Measurements from ENCODE around the gene C2orf69. TPM values are rescaled to one million over a fixed set of nuclear protein-coding genes. Genes with fewer than 3 reads are reported as not detected.

The C2orf69 gene
- total RNA-seq, 2 experiments from 2014 or later = 14.0 to 17.5 TPM

- peaks cover 22% of the 10 kb centered on the region; the same call in 1 of the 2 replicates for H4K20me1 ChIP-seq (ENCODE audit: insufficient read depth, low read length)
- CTCF ChIA-PET (ENCODE audit: unreplicated experiment) = no interaction called here
- peaks cover 92% of the 10 kb centered on the region for H3K79me2 ChIP-seq (ENCODE audit: insufficient read depth, low read depth, low read length)
- H3K36me3 ChIP-seq (ENCODE audit: insufficient read depth, low read length) = peaks cover 60% of the 10 kb centered on the region
- intact Hi-C loops (cut with micrococcal nuclease; ENCODE audit: unreplicated experiment) = no loop called here
- H3K4me1 ChIP-seq (ENCODE audit: insufficient read depth, low read length, poor library complexity, severe bottlenecking) = peaks cover 19% of the 10 kb centered on the region
- H3K9me2 ChIP-seq (ENCODE audit: insufficient read depth, low read length) = no peaks in the 10 kb centered on the region
- H3K4me3 ChIP-seq (ENCODE audit: low read depth, low read length, poor library complexity, severe bottlenecking) = peak overlapping the region; percentile 62
- H3K27ac ChIP-seq (ENCODE audit: low read depth, low read length, poor library complexity, severe bottlenecking) = peak overlapping the region; percentile 3
- BruUV-seq (replicated peaks) = no TSS peak
- TF ChIP-seq, protein P1, sequence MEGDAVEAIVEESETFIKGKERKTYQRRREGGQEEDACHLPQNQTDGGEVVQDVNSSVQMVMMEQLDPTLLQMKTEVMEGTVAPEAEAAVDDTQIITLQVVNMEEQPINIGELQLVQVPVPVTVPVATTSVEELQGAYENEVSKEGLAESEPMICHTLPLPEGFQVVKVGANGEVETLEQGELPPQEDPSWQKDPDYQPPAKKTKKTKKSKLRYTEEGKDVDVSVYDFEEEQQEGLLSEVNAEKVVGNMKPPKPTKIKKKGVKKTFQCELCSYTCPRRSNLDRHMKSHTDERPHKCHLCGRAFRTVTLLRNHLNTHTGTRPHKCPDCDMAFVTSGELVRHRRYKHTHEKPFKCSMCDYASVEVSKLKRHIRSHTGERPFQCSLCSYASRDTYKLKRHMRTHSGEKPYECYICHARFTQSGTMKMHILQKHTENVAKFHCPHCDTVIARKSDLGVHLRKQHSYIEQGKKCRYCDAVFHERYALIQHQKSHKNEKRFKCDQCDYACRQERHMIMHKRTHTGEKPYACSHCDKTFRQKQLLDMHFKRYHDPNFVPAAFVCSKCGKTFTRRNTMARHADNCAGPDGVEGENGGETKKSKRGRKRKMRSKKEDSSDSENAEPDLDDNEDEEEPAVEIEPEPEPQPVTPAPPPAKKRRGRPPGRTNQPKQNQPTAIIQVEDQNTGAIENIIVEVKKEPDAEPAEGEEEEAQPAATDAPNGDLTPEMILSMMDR (conservative IDR thresholded peaks at IDR 0.05; ENCODE audit: low read length) = no peak
- TF ChIP-seq EZH2phosphoT487 (IDR thresholded peaks at IDR 0.05; ENCODE audit: borderline replicate concordance, low read depth, low read length) = no peak
- DNase-seq (ENCODE audit: low spot score) = no peak
- peak overlapping the region; percentile 68 for H3K4me2 ChIP-seq (ENCODE audit: low read length)
- POLR2A ChIA-PET = interaction anchor here (0.6 kb wide), 1 partner anchor 162 kb away, joined by 3 read pairs; no protein-coding TSS in a partner anchor
- no peak overlapping the region for H2AFZ ChIP-seq (ENCODE audit: low read length)
- H3K9me3 ChIP-seq (ENCODE audit: low read length) = peaks cover 39% of the 10 kb centered on the region; the same call in 1 of the 2 replicates
Observed at GRCh38 chr2:199914372-199914958, 3.4 kb downstream of the C2orf69 start.

- peaks cover 81% of the 10 kb centered on the region for H3K36me3 ChIP-seq (ENCODE audit: insufficient read depth, low read length)
- TF ChIP-seq, protein P1 (conservative IDR thresholded peaks at IDR 0.05; ENCODE audit: low read length) = no peak
- TF ChIP-seq EZH2phosphoT487 (IDR thresholded peaks at IDR 0.05; ENCODE audit: borderline replicate concordance, low read depth, low read length) = no peak
- CTCF ChIA-PET (ENCODE audit: unreplicated experiment) = no interaction called here
- H3K4me2 ChIP-seq (ENCODE audit: low read length) = no peak overlapping the region
- BruUV-seq (replicated peaks) = no TSS peak
- no peak overlapping the region for H2AFZ ChIP-seq (ENCODE audit: low read length)
- H3K4me3 ChIP-seq (ENCODE audit: low read depth, low read length, poor library complexity, severe bottlenecking) = no peak overlapping the region
- H3K79me2 ChIP-seq (ENCODE audit: insufficient read depth, low read depth, low read length) = peaks cover 95% of the 10 kb centered on the region
- H3K4me1 ChIP-seq (ENCODE audit: insufficient read depth, low read length, poor library complexity, severe bottlenecking) = peaks cover 14% of the 10 kb centered on the region
- H3K9me2 ChIP-seq (ENCODE audit: insufficient read depth, low read length) = no peaks in the 10 kb centered on the region
- POLR2A ChIA-PET = interaction anchor here (0.6 kb wide), 2 partner anchors 1545 to 1840 kb away, joined by 3 read pairs; no protein-coding TSS in a partner anchor
- intact Hi-C loops (cut with micrococcal nuclease; ENCODE audit: unreplicated experiment) = no loop called here
- H3K27ac ChIP-seq (ENCODE audit: low read depth, low read length, poor library complexity, severe bottlenecking) = no peak overlapping the region
- H3K9me3 ChIP-seq (ENCODE audit: low read length) = peaks cover 48% of the 10 kb centered on the region; the same call in 1 of the 2 replicates
- H4K20me1 ChIP-seq (ENCODE audit: insufficient read depth, low read length) = peaks cover 19% of the 10 kb centered on the region; the same call in 1 of the 2 replicates
- DNase-seq (ENCODE audit: low spot score) = peak; percentile 8
Observed at GRCh38 chr2:199916980-199917379, 5.9 kb downstream of the C2orf69 start.

DNA sequence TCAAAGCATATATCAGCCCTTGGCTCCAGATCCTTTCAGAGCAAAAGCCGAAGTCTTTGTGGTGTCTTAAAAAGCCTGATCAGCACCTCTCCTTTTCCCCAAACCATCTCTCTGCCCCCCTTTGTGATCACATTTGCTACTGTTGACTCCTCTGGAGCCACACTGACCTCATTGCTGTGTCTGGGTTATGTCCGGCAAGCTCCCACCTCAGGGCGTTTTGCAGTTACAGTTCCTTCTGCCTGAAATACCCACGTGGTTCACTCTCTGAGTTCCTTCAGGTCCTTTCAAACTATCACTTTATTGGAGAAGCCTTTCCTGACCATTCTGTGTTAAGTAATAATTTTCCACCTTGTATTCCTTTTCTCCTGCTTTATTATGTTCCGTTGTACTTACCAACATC, 11.8 kb downstream of the C2orf69 start:
- no peak overlapping the region for H3K27ac ChIP-seq (ENCODE audit: low read depth, low read length, poor library complexity, severe bottlenecking)
- H4K20me1 ChIP-seq (ENCODE audit: insufficient read depth, low read length) = no peaks in the 10 kb centered on the region; the same call in 1 of the 2 replicates
- peak; percentile 11 for DNase-seq (ENCODE audit: low spot score)
- intact Hi-C loops (cut with micrococcal nuclease; ENCODE audit: unreplicated experiment) = no loop called here
- peaks cover 95% of the 10 kb centered on the region for H3K36me3 ChIP-seq (ENCODE audit: insufficient read depth, low read length)
- H3K4me3 ChIP-seq (ENCODE audit: low read depth, low read length, poor library complexity, severe bottlenecking) = no peak overlapping the region
- H3K9me3 ChIP-seq (ENCODE audit: low read length) = peaks cover 21% of the 10 kb centered on the region; the same call in 1 of the 2 replicates
- peaks cover 97% of the 10 kb centered on the region for H3K79me2 ChIP-seq (ENCODE audit: insufficient read depth, low read depth, low read length)
- TF ChIP-seq, protein P1 (conservative IDR thresholded peaks at IDR 0.05; ENCODE audit: low read length) = no peak
- no peak for TF ChIP-seq EZH2phosphoT487 (IDR thresholded peaks at IDR 0.05; ENCODE audit: borderline replicate concordance, low read depth, low read length)
- H2AFZ ChIP-seq (ENCODE audit: low read length) = no peak overlapping the region
- BruUV-seq (replicated peaks) = no TSS peak
- peaks cover 11% of the 10 kb centered on the region for H3K4me1 ChIP-seq (ENCODE audit: insufficient read depth, low read length, poor library complexity, severe bottlenecking)
- H3K4me2 ChIP-seq (ENCODE audit: low read length) = no peak overlapping the region
- ChIA-PET POLR2A (interaction anchor here (1.1 to 1.6 kb wide), 4 partner anchors 10 to 598 kb away, joined by 3 to 4 read pairs (median 4); no protein-coding TSS in a partner anchor), CTCF (ENCODE audit: unreplicated experiment) (no interaction called here)
- H3K9me2 ChIP-seq (ENCODE audit: insufficient read depth, low read length) = no peaks in the 10 kb centered on the region
